ENCODE results near the gene SERPINB6. TPM values are rescaled to one million over a fixed set of nuclear protein-coding genes. Genes with fewer than 3 reads are reported as not detected.

The SERPINB6 gene
- 34.3 and 48.7 TPM in 2 replicates for total RNA-seq

DNA sequence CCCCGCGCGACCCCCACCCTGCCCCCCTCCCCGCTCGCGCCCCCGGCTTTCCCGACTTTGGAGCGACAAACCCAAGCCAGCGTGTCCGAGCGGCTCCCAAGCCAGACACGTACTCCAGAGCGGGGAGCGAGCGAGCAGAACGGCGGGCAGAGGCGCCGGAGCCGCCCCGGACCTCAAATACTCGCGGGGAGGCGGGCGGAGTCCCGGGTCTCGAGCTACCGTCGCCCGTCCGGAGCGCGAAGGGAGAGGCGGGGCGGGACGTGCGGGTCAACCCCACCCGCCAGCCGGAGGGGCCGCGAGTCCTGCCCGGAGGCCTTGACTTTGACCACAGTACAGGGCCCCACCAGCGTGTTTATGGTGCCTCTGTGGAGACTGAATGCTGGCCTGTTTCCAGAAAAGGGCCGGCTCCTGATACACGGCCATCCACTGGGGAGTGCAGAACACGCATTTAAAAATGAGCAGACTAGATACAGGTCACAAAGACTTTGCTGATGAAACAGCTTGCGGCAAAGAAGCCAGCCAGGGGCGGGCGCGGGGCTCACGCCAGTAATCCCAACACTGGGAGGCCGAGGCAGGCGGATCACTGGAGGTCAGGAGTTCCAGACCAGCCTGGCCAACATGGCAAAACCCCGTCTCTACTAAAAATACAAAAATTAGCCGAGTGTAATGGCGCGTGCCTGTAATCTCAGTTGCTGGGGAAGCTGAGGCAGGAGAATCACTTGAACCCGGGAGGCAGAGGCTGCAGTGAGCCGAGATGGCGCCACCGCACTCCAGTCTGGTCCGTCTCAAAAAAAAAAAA is at the start of gene SERPINB6:
Gene SERPINB6 (minus strand): TSS at position 148 of the 799 bp plus-strand sequence. CDS start 12,235 bp downstream, outside the sequence.
- FAIRE-seq (no peak), DNase-seq (ENCODE audit: low read depth) (no peak)
- peak within 1 kb of the TSS; percentile 62 for H3K4me3 ChIP-seq (ENCODE audit: low read depth, low read length)
- no peaks in the 10 kb centered on the region for H3K36me3 ChIP-seq (ENCODE audit: control insufficient read depth, insufficient read depth, low read length)
- no peaks in the 10 kb centered on the region for H3K27me3 ChIP-seq (ENCODE audit: control insufficient read depth, insufficient read depth, low read length)
- TF ChIP-seq, protein P1, sequence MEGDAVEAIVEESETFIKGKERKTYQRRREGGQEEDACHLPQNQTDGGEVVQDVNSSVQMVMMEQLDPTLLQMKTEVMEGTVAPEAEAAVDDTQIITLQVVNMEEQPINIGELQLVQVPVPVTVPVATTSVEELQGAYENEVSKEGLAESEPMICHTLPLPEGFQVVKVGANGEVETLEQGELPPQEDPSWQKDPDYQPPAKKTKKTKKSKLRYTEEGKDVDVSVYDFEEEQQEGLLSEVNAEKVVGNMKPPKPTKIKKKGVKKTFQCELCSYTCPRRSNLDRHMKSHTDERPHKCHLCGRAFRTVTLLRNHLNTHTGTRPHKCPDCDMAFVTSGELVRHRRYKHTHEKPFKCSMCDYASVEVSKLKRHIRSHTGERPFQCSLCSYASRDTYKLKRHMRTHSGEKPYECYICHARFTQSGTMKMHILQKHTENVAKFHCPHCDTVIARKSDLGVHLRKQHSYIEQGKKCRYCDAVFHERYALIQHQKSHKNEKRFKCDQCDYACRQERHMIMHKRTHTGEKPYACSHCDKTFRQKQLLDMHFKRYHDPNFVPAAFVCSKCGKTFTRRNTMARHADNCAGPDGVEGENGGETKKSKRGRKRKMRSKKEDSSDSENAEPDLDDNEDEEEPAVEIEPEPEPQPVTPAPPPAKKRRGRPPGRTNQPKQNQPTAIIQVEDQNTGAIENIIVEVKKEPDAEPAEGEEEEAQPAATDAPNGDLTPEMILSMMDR (IDR thresholded peaks at IDR 0.05; ENCODE audit: insufficient read depth, low read length, severe bottlenecking), result no peak

DNA sequence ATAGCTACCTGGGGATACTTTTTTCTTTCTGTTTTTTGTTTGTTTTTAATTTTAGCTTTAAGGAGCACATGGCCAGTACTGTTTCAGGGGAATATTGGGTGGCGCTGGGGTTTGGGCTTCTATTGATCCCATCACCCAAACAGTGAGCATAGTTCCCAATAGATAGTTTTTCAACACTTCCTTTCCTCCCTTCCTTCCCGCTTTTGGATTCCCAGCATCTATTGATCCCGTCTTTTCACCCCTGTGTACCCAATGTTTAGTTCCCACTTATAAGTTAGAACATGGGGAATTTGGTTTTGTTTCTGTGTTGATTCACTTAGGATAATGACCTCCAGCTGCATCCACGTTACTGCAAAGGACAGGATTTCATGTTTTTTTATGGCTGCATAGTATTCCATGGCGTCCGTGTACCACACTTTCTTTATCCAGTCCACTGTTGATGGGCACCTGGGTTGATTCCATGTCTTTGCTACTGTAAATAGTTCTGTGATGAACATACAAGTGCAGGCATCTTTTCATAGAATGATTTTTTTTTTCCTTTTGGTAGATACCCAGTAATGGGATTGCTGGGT is 48.5 kb upstream of the SERPINB6 start:
- Histone ChIP-seq H3K27me3 (ENCODE audit: control insufficient read depth, insufficient read depth, low read length) (no peaks in the 10 kb centered on the region), H3K36me3 (ENCODE audit: control insufficient read depth, insufficient read depth, low read length) (peaks cover 2% of the 10 kb centered on the region), H3K4me3 (ENCODE audit: low read depth, low read length) (no peak overlapping the region)
- no peak for FAIRE-seq
- no peak for DNase-seq (ENCODE audit: low read depth)
- TF ChIP-seq, protein P1 (IDR thresholded peaks at IDR 0.05; ENCODE audit: insufficient read depth, low read length, severe bottlenecking), result no peak

DNA sequence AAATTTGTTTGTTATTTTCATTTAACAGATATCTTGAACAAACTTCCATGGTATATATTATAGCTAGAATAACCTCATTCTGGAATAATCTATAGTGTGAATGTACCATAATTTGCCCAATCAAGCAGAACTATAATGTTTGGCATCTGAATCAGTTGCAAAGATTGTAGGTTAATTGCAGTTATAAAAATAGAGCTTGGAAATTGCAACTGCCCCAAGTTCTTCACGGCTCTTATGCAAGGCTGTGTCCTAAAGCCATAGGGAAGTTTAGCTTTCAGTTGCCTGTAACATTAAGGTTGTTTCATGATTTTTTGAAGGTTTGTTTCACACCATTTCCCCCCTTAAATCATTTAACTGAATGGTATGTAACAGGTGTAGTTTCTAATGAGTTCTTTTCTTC is 47.7 kb upstream of the SERPINB6 start:
- DNase-seq (ENCODE audit: low read depth), result no peak
- FAIRE-seq, result no peak
- TF ChIP-seq, protein P1 (IDR thresholded peaks at IDR 0.05; ENCODE audit: insufficient read depth, low read length, severe bottlenecking), result no peak
- H3K36me3 ChIP-seq (ENCODE audit: control insufficient read depth, insufficient read depth, low read length), result peaks cover 6% of the 10 kb centered on the region
- H3K27me3 ChIP-seq (ENCODE audit: control insufficient read depth, insufficient read depth, low read length), result no peaks in the 10 kb centered on the region
- no peak overlapping the region for H3K4me3 ChIP-seq (ENCODE audit: low read depth, low read length)

DNA sequence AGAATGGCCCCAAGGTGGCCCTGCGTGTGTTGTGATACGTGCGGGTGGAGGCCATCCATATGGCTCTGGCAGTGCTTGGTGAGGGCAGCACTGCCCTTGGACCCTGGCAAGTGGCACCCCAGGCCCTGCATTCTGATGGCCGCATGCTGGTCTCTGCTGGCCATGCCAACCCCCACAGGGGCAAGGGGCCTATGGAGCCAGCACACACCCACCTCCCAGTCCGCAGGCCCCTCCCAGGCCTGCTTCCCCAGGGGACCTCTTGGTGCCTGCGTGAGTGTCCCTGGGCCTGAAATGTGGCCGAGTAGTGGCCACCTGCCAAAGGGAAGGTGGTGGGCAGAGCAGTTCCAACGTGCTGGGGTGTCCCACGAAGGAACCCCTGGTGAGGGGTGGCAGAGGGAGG is 45.9 kb upstream of the SERPINB6 start:
- Histone ChIP-seq H3K27me3 (ENCODE audit: control insufficient read depth, insufficient read depth, low read length) (no peaks in the 10 kb centered on the region), H3K36me3 (ENCODE audit: control insufficient read depth, insufficient read depth, low read length) (peaks cover 7% of the 10 kb centered on the region), H3K4me3 (ENCODE audit: low read depth, low read length) (no peak overlapping the region)
- FAIRE-seq (no peak), DNase-seq (ENCODE audit: low read depth) (no peak)
- TF ChIP-seq, protein P1 (IDR thresholded peaks at IDR 0.05; ENCODE audit: insufficient read depth, low read length, severe bottlenecking), result no peak

DNA sequence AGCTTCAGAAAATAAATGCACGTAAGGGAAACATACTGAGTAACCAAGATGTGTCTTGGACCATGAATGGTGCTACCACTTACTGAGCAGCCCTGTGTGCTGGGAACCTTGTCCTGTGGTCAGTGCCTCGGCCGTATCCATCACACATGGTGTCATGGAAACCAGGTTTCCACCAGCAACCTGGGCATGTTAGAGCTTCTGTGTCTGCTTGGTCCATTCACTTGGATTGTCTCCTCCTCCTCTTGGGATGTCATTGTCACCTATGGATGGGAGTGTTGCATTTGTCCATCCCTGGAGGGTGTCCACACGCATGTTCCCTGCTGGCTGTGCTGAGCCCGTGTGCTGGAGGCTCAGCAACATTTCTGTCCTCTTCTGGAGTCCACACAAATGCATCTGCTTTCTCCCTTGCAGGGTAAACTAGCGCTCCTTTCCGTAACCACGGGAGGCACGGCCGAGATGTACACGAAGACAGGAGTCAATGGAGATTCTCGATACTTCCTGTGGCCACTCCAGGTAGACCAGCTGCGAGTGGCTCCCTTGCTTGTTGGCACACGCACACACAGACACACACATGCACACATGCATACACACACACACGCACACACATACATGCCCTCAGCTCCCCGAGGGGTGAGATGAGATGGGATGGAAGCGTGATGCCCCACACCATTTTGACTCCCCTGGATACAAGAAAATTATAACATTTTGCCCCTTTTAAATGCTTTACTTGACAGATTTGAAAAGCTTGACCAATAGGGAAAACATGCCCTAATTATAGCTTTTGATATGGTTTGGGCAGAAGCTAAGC is 45.3 kb upstream of the SERPINB6 start:
- H3K36me3 ChIP-seq (ENCODE audit: control insufficient read depth, insufficient read depth, low read length), result peaks cover 7% of the 10 kb centered on the region
- no peaks in the 10 kb centered on the region for H3K27me3 ChIP-seq (ENCODE audit: control insufficient read depth, insufficient read depth, low read length)
- FAIRE-seq (no peak), DNase-seq (ENCODE audit: low read depth) (no peak)
- no peak overlapping the region for H3K4me3 ChIP-seq (ENCODE audit: low read depth, low read length)
- TF ChIP-seq, protein P1 (IDR thresholded peaks at IDR 0.05; ENCODE audit: insufficient read depth, low read length, severe bottlenecking), result no peak
